HepG2 (cell line): ENCODE results near the gene RPL26. TPM values are rescaled to one million over a fixed set of nuclear protein-coding genes. Genes with fewer than 3 reads are reported as not detected.

ENCODE experiments used
- CREM ChIP-seq, 2 experiments: sonication (generic) in 1 of 2; formaldehyde crosslinking in 1 of 2; IDR thresholded peaks; 2 replicates each; pipeline versions ENCODE4 v1.4.0 to v1.6.1; 2016 to 2020; ENCODE audit warnings: antibody characterized with exemption in 1 of 2, mild to moderate bottlenecking in 1 of 2, missing genetic modification reagents in 1 of 2
- GABPB1 ChIP-seq: IDR thresholded peaks from 2 replicates; pipeline ENCODE4 v1.6.1; 2016; ENCODE audit warnings: mild to moderate bottlenecking, missing genetic modification reagents, moderate library complexity, missing compliant biosample characterization
- GLMP ChIP-seq: sonication (generic); formaldehyde crosslinking; IDR thresholded peaks from 2 replicates; pipeline ENCODE4 v1.9.0; 2021; ENCODE audit warnings: missing genetic modification reagents, mild to moderate bottlenecking, borderline replicate concordance
- ISX ChIP-seq: sonication (generic); formaldehyde crosslinking; conservative IDR thresholded peaks from 2 replicates; pipeline ENCODE4 v1.5.0; 2020; ENCODE audit warnings: missing genetic modification reagents
- KDM4B ChIP-seq: sonication (generic); formaldehyde crosslinking; IDR thresholded peaks from 2 replicates; pipeline ENCODE4 v1.4.0; 2020; ENCODE audit warnings: missing genetic modification reagents
- SOX13 ChIP-seq, 3 experiments: fragments of 450-650 bp in 1 of 3; sonication (generic) in 1 of 3; formaldehyde crosslinking in 1 of 3; IDR thresholded peaks in 2 of 3; conservative IDR thresholded peaks in 1 of 3; 2 replicates each; pipeline versions ENCODE4 v1.5.0 to v1.6.1; 2016 to 2020; ENCODE audit warnings: antibody characterized with exemption in 1 of 3, mild to moderate bottlenecking in 1 of 3, missing compliant biosample characterization in 1 of 3, missing genetic modification reagents in 1 of 3, moderate library complexity in 1 of 3
- TAF15 ChIP-seq: fragments of 200-400 bp; formaldehyde crosslinking; IDR thresholded peaks from one replicate; pipeline ENCODE4 v1.6.1; 2018; ENCODE audit warnings: mild to moderate bottlenecking, low read depth, low read length; ENCODE audit not compliant: poor library complexity, severe bottlenecking
- THYN1 ChIP-seq: sonication (generic); formaldehyde crosslinking; IDR thresholded peaks from 2 replicates; pipeline ENCODE4 v1.8.1; 2023; ENCODE audit warnings: low read depth, mild to moderate bottlenecking, moderate library complexity, missing genetic modification reagents, borderline replicate concordance
- U2AF1 ChIP-seq: fragments of 200-400 bp; formaldehyde crosslinking; optimal IDR thresholded peaks from 2 replicates; pipeline ENCODE3; 2017; ENCODE audit warnings: mild to moderate bottlenecking, low read depth, low read length
- UBTF ChIP-seq: sonication (generic); formaldehyde crosslinking; IDR thresholded peaks from 2 replicates; pipeline ENCODE4 v1.4.0; 2020; ENCODE audit warnings: mild to moderate bottlenecking, missing genetic modification reagents
- WIZ ChIP-seq: sonication (generic); formaldehyde crosslinking; IDR thresholded peaks from 2 replicates; pipeline ENCODE4 v1.5.1; 2020; ENCODE audit warnings: mild to moderate bottlenecking, missing genetic modification reagents
- ZC3H13 ChIP-seq: sonication (generic); formaldehyde crosslinking; IDR thresholded peaks from 2 replicates; pipeline ENCODE4 v1.8.1; 2023; ENCODE audit warnings: mild to moderate bottlenecking, missing genetic modification reagents, moderate library complexity
- ZNF235 ChIP-seq: sonication (generic); formaldehyde crosslinking; IDR thresholded peaks from 2 replicates; pipeline ENCODE4 v1.8.1; 2023; ENCODE audit warnings: mild to moderate bottlenecking, missing genetic modification reagents, borderline replicate concordance
- ZNF296 ChIP-seq: sonication (generic); formaldehyde crosslinking; conservative IDR thresholded peaks from 2 replicates; pipeline ENCODE4 v1.5.0; 2020; ENCODE audit warnings: mild to moderate bottlenecking, missing genetic modification reagents
- ZNF350 ChIP-seq: sonication (generic); formaldehyde crosslinking; IDR thresholded peaks from 2 replicates; pipeline ENCODE4 v1.4.0; 2020; ENCODE audit warnings: mild to moderate bottlenecking, low read depth, missing genetic modification reagents, borderline replicate concordance
- ZNF562 ChIP-seq: sonication (generic); formaldehyde crosslinking; IDR thresholded peaks from 2 replicates; pipeline ENCODE4 v1.8.0; 2022; ENCODE audit warnings: missing genetic modification reagents, borderline replicate concordance
- ZNF574 ChIP-seq: sonication (generic); formaldehyde crosslinking; IDR thresholded peaks from 2 replicates; pipeline ENCODE4 v1.4.0; 2020; ENCODE audit warnings: missing genetic modification reagents
- ZNF678 ChIP-seq: sonication (generic); formaldehyde crosslinking; IDR thresholded peaks from 2 replicates; pipeline ENCODE4 v1.4.0; 2020; ENCODE audit warnings: mild to moderate bottlenecking, missing genetic modification reagents
- ZNF770 ChIP-seq: sonication (generic); formaldehyde crosslinking; IDR thresholded peaks from 2 replicates; pipeline ENCODE4 v1.5.0; 2020; ENCODE audit warnings: mild to moderate bottlenecking, missing genetic modification reagents
- polyA plus RNA-seq, 8 experiments: library from polyadenylated mRNA; depleted of rRNA in 3 of 8; stranded (reverse) in 7 of 8; unstranded in 1 of 8; fragments of >200 nt; fragmentation: Illumina TruSeq in 4 of 8; extraction: Trizol in 4 of 8; gene quantifications; 2 replicates each; pipeline versions ENCODE4 v1.2.1 to v1.2.3, GENCODE V29; 2011 to 2016; ENCODE audit warnings: low read depth in 4 of 8, missing spikeins in 1 of 8, mixed read lengths in 1 of 8; ENCODE audit not compliant: insufficient read depth in 1 of 8
- total RNA-seq, 5 experiments: library from RNA; depleted of rRNA; stranded (reverse); fragments of >200 nt; fragmentation: Illumina TruSeq; extraction: Trizol; gene quantifications; 2 replicates each; pipeline ENCODE4 v1.2.3, GENCODE V29; 2016; ENCODE audit warnings: low read depth in 1 of 5

Gene RPL26
- total and polyA plus RNA-seq, 2 of the 13 experiments (the other 11 are each of a cell fraction or from before 2014, with no cell fraction given) = 2,817 to 3,529 TPM

GRCh38 chr17:8376271-8377067 lies 6.5 kb downstream of the RPL26 start, which contains the start of gene KRABD2 (continued):
- TF ChIP-seq ZNF574 (CRISPR knock-in tag) = peak; percentile 88
- TF ChIP-seq THYN1 (CRISPR knock-in tag) = no peak
- TF ChIP-seq ZNF296 (CRISPR knock-in tag) = 0 out of 2 replicates have a peak, but pooled peaks have one; percentile 70
- TF ChIP-seq TAF15 = peak; percentile 100
- TF ChIP-seq U2AF1 = no peak
- TF ChIP-seq ISX = no peak
- TF ChIP-seq KDM4B (CRISPR knock-in tag) = no peak
- no peak for TF ChIP-seq ZNF678 (CRISPR knock-in tag)
- TF ChIP-seq SOX13 (IDR thresholded peaks at IDR 0.05) = no peak; the same call in 1 of the 2 replicates
- peak in 1 of 2 experiments; percentile 30; a peak in 1 of 4 replicates for TF ChIP-seq SOX13 (CRISPR knock-in tag; conservative IDR thresholded peaks at IDR 0.05 in 1 of 2, IDR thresholded peaks at IDR 0.05 in 1 of 2)
- TF ChIP-seq ZNF562 (CRISPR knock-in tag) = no peak; the same call in 1 of the 2 replicates
- no peak for TF ChIP-seq WIZ
- no peak for TF ChIP-seq GLMP (CRISPR knock-in tag)
- TF ChIP-seq ZNF235 (CRISPR knock-in tag) = no peak
- TF ChIP-seq ZNF770 (CRISPR knock-in tag) = no peak
- TF ChIP-seq UBTF (CRISPR knock-in tag) = peak; percentile 78
- TF ChIP-seq ZC3H13 (CRISPR knock-in tag) = peak; percentile 88; the same call in 1 of the 2 replicates
- TF ChIP-seq GABPB1 (CRISPR knock-in tag) = peak; percentile 95
- peak; percentile 83 for TF ChIP-seq ZNF350
- no peak for TF ChIP-seq CREM (IDR thresholded peaks at IDR 0.05)
- TF ChIP-seq CREM (CRISPR knock-in tag; IDR thresholded peaks at IDR 0.05) = no peak
